Ishikawa (cell line): ENCODE results near the gene COL27A1.

ENCODE experiments used
- CEBPB ChIP-seq: IDR thresholded peaks from 2 replicates; pipeline ENCODE4 v1.6.1; 2012
- CREB1 ChIP-seq: IDR thresholded peaks from 2 replicates; pipeline ENCODE4 v1.6.1; 2012; ENCODE audit warnings: low read depth
- EGR1 ChIP-seq: IDR thresholded peaks from 2 replicates; pipeline ENCODE4 v1.6.1; 2012
- EP300 ChIP-seq: IDR thresholded peaks from 2 replicates; pipeline ENCODE4 v1.6.1; 2012; ENCODE audit warnings: borderline replicate concordance
- FOXM1 ChIP-seq: IDR thresholded peaks from 2 replicates; pipeline ENCODE4 v1.6.1; 2012; ENCODE audit warnings: low read depth, borderline replicate concordance
- MAX ChIP-seq: IDR thresholded peaks from 2 replicates; pipeline ENCODE4 v1.6.1; 2012
- NFIC ChIP-seq: IDR thresholded peaks from 2 replicates; pipeline ENCODE4 v1.6.1; 2012
- RAD21 ChIP-seq: IDR thresholded peaks from 2 replicates; pipeline ENCODE4 v1.6.1; 2012; ENCODE audit warnings: low read depth
- TAF1 ChIP-seq: IDR thresholded peaks from 2 replicates; pipeline ENCODE4 v1.6.1; 2012; ENCODE audit warnings: low read depth, mild to moderate bottlenecking
- TCF12 ChIP-seq: IDR thresholded peaks from 2 replicates; pipeline ENCODE4 v1.6.1; 2012; ENCODE audit warnings: low read depth
- TEAD4 ChIP-seq: IDR thresholded peaks from 2 replicates; pipeline ENCODE4 v1.6.1; 2012
- USF1 ChIP-seq: IDR thresholded peaks from 2 replicates; pipeline ENCODE4 v1.6.1; 2012
- YY1 ChIP-seq: IDR thresholded peaks from 2 replicates; pipeline ENCODE4 v1.6.1; 2012; ENCODE audit warnings: low read depth
- ZBTB7A ChIP-seq: IDR thresholded peaks from 2 replicates; pipeline ENCODE4 v1.6.1; 2012; ENCODE audit warnings: low read depth
- TF ChIP-seq, protein P1 (sequence below): IDR thresholded peaks from 2 replicates; pipeline ENCODE4 v1.6.1; 2012; ENCODE audit warnings: low read depth, mild to moderate bottlenecking

COL27A1 gene

DNA sequence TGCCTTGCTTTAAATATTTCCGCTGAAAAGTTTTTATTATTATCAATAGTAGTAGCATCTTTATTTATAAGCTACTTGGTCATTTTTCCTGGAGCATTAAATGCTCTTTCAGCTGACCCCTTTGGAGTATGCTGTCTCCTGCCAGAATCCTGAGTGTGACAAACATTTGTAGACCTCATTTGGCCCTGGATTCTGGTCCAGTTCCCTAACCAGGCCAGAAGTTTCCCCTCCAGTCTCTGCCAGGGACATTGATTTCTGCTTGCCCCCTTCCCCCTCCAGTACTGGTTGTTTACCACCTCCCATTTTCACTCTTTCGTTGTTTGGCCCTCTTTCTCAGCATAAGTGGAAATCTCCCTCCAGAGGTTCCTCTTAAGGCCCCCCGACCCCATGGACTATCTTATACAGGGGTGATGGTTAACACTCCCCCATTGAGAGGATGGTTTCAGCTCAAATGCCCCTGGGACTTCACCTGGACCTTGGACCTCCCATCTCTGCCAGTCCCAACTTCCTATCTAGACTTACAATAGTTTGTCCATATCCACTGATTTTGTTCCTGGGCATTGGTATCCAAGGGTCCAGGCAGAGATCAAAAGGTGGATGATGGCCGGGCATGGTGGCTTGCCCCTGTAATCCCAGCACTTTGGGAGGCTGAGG, 24.6 kb upstream of the COL27A1 start:
- TF ChIP-seq USF1 (no peak), CREB1 (no peak), NFIC (no peak), RAD21 (no peak), EP300 (no peak), CEBPB (no peak), MAX (no peak)
- TF ChIP-seq, protein P1, sequence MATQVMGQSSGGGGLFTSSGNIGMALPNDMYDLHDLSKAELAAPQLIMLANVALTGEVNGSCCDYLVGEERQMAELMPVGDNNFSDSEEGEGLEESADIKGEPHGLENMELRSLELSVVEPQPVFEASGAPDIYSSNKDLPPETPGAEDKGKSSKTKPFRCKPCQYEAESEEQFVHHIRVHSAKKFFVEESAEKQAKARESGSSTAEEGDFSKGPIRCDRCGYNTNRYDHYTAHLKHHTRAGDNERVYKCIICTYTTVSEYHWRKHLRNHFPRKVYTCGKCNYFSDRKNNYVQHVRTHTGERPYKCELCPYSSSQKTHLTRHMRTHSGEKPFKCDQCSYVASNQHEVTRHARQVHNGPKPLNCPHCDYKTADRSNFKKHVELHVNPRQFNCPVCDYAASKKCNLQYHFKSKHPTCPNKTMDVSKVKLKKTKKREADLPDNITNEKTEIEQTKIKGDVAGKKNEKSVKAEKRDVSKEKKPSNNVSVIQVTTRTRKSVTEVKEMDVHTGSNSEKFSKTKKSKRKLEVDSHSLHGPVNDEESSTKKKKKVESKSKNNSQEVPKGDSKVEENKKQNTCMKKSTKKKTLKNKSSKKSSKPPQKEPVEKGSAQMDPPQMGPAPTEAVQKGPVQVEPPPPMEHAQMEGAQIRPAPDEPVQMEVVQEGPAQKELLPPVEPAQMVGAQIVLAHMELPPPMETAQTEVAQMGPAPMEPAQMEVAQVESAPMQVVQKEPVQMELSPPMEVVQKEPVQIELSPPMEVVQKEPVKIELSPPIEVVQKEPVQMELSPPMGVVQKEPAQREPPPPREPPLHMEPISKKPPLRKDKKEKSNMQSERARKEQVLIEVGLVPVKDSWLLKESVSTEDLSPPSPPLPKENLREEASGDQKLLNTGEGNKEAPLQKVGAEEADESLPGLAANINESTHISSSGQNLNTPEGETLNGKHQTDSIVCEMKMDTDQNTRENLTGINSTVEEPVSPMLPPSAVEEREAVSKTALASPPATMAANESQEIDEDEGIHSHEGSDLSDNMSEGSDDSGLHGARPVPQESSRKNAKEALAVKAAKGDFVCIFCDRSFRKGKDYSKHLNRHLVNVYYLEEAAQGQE = no peak

- TF ChIP-seq CREB1 = no peak
- TF ChIP-seq, protein P1 = no peak
- TF ChIP-seq TEAD4 = no peak
- TF ChIP-seq CEBPB = no peak
- TF ChIP-seq EP300 = no peak
- TF ChIP-seq TCF12 = no peak
- no peak for TF ChIP-seq USF1
- TF ChIP-seq ZBTB7A = no peak
- no peak for TF ChIP-seq NFIC
- TF ChIP-seq EGR1 = no peak
- no peak for TF ChIP-seq FOXM1
- no peak for TF ChIP-seq RAD21
- no peak for TF ChIP-seq MAX
Measured at GRCh38 chr9:114131808-114132549, 23.4 kb upstream of the COL27A1 start.

GRCh38 chr9:114132550-114132918, 22.8 kb upstream of the COL27A1 start:
- no peak for TF ChIP-seq YY1
- no peak for TF ChIP-seq TCF12
- no peak for TF ChIP-seq FOXM1
- no peak for TF ChIP-seq USF1
- no peak for TF ChIP-seq NFIC
- no peak for TF ChIP-seq EP300
- TF ChIP-seq EGR1 = no peak
- no peak for TF ChIP-seq TEAD4
- TF ChIP-seq TAF1 = no peak
- no peak for TF ChIP-seq MAX
- TF ChIP-seq CREB1 = no peak
- no peak for TF ChIP-seq CEBPB
- TF ChIP-seq, protein P1 = no peak
- no peak for TF ChIP-seq RAD21
- no peak for TF ChIP-seq ZBTB7A
